NCI-H2196 treated with DMSO at 0.1 percent for 48 hours (cell line): ENCODE measurements around the gene BRAF.
"Not testable (repeated sequence)": the region's sequence is repeated elsewhere in the genome, so short reads cannot be mapped to it uniquely, and the experiment has no call there.

Experiments used
- DNase-seq: peaks from one replicate; lab custom pipeline; 2025; ENCODE audit not compliant: unreplicated experiment; lab: John Stamatoyannopoulos, UW

Gene BRAF

GRCh38 chr7:140920745-140921144 is 4.0 kb downstream of the BRAF start:
- DNase-seq, result no peak

DNA sequence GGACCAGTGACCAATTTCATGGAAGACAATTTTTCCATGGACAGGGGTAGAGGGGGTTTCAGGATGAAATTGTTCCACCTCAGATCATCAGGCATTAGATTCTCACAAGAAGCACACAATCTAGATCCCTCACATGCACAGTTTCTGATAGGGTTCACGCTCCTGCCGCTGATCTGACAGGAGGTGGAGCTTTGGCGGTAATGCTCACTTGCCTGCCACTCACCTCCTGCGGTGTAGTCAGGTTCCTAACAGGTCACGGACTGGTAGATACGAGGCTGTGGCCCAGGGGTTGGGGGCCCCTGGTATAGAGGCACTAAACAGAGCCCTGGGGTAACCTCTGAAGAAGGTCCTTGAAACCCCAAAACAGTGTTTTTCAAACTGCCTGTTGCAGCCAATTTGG is 6.5 kb downstream of the BRAF start:
- no peak for DNase-seq

GRCh38 chr7:140917258-140917657 is 7.5 kb downstream of the BRAF start:
- no peak for DNase-seq

DNA sequence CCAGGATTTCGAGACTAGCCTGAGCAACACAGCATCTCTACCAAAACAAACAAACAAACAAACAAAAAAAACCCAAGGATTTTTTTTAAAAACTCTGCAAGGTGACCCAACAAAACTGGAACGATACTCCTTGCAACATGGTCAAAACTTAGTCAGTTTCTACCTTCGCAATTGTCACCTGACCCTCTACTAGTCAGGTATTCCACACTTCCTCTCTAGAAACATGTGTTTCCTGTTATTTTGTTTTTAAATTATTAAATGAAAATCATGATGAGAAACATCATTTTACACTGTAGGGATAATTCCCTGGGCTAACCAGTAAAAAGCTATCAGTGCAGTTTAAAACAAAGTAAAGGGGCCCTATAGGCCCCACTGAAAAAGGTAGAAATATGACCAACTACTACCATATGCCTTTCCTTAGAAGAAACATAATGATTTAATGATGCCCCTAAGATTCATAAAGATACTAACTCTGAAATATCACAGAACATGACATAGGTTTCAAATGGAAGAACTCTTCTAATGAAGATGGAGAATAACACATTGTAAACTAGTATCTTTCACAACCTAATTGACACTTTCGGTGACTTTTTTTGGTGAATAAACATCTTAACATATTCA is 8.7 kb downstream of the BRAF start:
- DNase-seq, result no peak

- DNase-seq, result no peak
Observed at GRCh38 chr7:140914083-140914482, 10.6 kb downstream of the BRAF start.

DNA sequence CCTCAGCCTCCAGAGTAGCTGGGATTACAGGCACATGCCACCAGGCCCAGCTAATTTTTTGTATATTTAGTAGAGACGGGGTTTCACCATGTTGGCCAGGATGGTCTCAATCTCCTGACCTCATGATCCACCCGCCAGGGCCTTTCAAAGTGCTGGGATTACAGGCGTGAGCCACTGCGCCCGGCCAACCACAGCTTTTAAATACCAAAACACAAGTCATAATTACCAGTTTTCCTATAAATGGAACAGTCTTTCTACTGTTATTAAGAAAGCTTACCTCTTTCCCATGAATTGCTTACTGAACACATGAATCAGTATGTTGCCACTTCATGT is 11.2 kb downstream of the BRAF start:
- DNase-seq, result not testable (repeated sequence)

DNA sequence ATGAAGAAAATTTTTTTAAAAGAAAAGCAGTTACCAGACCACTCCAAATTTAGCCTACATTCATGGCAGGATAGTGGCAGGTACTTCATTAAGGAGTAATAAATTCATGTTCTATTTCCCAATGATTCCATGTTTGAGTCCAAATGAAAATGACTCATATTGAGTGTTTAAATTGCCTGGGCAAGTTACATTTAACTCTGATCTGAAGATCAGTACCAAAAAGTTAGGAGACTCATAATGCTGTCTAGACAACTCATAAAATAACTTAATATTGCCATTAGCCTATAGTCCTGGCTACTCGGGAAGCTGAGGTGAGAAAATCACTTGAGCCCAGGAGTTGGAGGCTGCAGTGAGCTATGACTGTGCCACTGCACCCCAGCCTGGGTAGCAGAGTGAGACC is 13.0 kb downstream of the BRAF start:
- no peak for DNase-seq

DNA sequence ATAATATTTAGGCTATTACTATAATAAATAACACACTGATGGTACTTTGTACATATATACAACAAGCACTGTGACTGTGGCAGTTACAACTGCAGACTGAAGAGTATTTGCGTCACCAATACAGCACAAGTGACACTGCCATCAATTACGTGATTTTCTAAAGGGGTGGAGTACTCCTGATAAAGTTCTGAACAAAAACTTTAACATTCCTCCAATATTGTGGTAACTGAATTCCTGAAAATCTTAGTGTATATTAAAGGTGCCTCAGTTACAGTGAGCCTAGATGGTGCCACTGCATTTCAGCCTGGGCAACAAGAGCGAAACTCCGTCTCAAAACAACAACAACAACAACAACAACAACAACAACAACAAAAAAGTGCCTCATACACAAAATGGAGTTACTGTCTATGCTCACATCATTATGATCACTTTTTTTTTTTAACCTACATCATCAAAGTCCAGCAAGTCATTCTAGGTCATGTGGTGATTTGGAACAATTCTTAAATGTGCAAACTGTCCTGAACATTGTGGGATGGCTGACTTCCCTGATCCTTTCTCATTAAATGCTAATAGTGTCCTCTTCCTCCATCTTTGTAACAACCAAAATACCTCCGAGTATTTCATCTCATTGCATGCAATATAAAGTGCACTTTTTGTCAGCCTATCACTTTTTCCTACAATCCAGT is 15.1 kb downstream of the BRAF start:
- no peak for DNase-seq

DNA sequence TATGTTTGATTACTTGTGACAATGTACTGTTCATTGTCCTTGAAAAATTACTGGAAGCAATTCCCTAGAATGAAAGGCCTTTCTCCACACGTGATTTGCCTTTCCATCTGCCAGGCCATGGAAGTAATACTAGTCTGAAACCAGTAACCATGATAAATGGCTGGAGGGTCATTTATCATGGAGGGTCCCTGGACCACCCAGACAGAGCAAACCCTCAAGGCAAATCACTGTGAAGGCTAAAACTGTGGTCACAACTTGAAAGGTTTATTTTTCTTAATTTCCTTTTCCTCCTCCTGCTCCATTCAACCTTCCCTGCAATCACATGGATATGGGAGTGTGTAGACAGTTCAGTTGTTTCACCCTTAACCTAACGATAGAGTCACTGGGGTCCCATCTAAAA is 16.4 kb downstream of the BRAF start:
- no peak for DNase-seq

DNA sequence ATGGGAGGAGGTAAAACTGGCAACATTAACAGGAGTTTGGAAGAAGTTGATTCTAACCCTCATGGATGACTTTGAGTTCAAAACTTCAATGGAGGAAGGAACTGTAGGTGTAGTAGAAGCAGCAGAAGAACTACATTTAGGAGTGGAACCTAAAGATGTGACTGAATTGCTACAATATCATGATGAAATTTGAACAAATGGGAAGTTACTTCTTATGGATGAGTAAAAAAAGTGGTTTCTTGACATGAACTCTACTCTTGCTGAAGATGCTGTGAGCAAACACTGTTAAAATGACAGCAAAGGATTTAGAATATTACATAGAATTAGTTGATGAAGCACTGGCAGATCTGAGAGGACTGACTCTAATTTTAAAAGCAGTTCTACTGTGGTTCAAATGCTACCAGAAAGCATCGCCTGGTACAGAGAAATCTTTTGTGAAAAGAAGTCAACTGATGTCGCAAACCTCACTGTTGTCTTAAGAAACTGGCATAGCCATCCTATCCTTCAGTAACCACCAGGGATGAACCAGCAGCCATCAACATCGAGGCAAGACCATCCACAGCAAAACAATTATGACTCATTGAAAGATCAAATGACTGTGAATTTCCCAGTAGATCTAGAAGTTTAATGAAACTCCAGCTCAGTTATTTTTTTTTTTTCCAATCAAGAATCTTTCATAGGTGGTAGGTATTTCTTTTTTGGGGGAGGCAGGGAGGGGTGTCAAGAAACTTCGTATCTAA is 20.8 kb downstream of the BRAF start:
- no peak for DNase-seq

GRCh38 chr7:140902303-140902953 is 22.3 kb downstream of the BRAF start:
- no peak for DNase-seq

DNA sequence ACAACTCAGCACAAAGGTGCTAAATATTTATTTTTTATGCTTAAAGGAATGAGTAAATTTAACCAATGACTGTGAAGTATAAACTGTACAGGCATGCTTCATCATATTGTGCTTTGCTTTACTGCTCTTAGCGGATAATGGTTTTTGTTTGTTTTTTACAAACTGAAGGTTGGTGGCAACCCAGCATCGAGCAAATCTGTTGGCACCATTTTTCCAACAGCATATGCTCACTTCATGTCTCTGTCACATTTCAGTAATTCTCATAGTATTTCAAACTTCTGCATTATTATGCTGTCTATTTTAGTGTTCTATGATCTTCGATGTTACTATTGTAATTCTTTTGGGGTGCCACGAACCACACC is 22.8 kb downstream of the BRAF start:
- no peak for DNase-seq

DNA sequence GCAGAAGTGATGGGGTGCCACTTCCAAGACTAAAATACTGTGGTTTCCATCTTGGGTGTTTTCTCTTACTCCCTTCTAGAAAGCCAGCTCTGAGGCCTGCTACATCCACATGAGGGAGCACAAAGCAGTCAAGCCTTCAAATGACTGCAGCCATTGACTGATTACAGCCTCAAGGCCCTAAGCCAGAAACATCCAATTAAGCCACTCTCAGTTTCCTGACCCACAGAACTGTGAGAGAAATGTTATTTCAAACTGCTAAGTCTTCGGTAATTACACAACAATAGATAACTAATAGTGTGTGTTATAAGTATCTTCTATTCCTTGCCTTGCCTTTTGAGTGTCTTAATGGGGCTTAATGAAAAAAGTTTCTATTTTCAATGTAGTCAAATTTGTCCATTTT is 24.8 kb downstream of the BRAF start:
- no peak for DNase-seq

DNA sequence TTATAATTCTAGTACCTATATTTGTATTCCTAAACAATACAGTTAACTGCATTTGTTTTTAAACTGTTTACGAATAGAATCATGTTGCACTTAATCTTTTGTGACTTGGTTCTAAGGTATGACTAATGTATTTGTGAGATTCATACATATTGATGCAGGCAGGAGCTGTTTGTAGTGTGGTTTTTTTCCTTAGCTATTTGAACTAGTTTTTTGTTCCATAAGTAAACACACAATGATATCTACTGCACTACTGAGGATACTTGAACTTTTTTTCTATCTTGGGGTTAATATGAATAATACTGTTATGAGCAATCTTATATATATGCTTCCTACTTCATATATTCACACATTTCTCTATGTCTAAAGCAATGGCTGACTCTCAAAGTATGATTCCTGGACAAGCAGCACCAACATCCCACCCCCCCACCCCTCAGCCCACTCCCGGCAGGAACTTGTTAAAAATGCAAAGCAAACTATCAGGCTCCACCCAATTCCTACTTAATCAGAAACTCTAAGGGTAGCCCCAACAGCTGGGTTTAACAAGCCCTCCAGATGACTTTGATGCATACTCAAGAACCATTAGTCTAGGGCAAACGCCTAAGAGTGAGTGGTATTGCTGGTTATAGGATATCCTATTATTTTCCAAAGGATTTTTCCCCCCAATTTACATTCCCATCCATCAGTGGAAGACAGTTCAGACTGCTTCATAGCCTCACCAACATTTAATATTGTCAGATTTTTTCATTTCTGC is 25.8 kb downstream of the BRAF start:
- DNase-seq, result no peak

DNA sequence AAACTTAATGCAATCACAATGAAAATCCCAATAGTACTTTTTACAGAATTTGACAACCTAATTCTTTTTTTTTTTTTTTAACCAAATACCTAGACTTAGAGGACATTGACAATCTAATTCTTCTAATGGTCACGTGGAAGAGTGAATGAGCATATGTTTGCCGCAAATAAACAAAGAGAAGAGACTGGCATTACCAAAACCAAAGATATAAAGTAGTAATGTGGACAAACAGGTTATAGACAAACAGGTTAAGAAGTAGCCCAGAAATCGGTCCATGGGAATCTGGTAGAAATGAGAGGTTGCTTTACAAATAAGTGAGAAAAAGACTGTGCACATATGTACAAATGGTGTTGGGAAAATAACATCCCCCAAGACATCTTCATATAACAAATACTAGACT is 27.7 kb downstream of the BRAF start:
- DNase-seq, result no peak

- no peak for DNase-seq
Observed at GRCh38 chr7:140889645-140890044, 35.1 kb downstream of the BRAF start.

DNA sequence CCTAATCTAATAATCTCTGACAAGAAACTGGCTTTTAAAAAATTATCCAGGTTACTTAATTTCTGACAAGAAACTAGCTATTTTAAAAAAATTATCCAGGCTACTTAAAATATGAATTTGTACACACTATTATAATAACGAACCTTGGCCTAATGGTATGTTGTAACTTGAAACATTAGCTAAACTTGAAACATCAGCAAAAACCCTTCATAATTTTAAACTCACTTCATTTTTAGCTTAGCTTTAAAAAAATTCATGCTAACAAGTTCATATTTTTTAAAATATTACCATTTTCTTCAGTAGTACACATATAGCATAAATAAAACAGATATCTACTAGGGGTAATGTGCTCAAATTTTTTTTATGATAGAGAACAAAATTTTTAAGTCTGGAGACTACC is 35.6 kb downstream of the BRAF start:
- no peak for DNase-seq

- DNase-seq, result no peak
Observed at GRCh38 chr7:140888087-140888486, 36.6 kb downstream of the BRAF start.

DNA sequence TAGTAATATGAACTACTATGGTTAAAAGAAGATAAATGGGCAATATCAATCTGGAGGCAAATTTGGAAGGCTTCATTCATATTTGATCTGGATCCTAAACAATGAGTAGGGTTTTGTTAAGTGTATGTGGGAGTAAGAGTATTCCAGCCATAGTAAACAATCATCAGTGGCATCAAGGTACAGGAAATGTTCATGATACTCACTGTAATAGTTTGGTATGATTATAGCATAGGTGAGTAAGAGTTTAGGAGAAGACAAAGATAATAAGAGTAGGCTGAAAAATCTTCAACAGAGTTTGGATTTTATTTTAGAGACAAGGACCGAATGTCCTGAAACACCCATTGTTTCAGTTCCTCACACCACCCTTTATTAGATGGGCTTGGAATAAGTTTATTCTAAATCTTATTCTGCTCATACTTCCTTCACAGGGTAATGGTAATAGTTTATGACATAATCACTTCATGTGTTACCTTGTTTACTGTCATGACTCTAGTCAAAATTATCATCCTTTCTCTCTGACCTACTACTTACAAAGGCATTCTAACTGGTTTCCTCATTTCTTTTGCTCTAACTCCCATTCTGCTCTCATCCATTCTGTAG is 38.9 kb downstream of the BRAF start:
- no peak for DNase-seq

- no peak for DNase-seq
Observed at GRCh38 chr7:140883378-140883777, 41.4 kb downstream of the BRAF start.

GRCh38 chr7:140882834-140883233 is 41.9 kb downstream of the BRAF start:
- not testable (repeated sequence) for DNase-seq
